ENCODE results near the gene AOC2. TPM values are rescaled to one million over a fixed set of nuclear protein-coding genes. Genes with fewer than 3 reads are reported as not detected.
"Not testable (repeated sequence)": the region's sequence is repeated elsewhere in the genome, so short reads cannot be mapped to it uniquely, and the experiment has no call there.

AOC2 gene
- total RNA-seq, 3 donors from 2014 or later, result 1.8 to 11.8 (median 2.3) TPM

- H3K4me3 ChIP-seq, result no peak overlapping the region
- no peak overlapping the region for H3K27ac ChIP-seq
- DNase-seq (ENCODE audit: low spot score in 2 of 2), result no peak
- H3K27me3 ChIP-seq, result no peaks in the 10 kb centered on the region
- intact Hi-C loops (cut with DNase I; ENCODE audit: low total_unique reads), result no loop called here
- no peaks in the 10 kb centered on the region for H3K36me3 ChIP-seq
- H3K4me1 ChIP-seq, result no peaks in the 10 kb centered on the region
- H3K9me3 ChIP-seq, result no peaks in the 10 kb centered on the region
- TF ChIP-seq POLR2A (IDR thresholded peaks at IDR 0.05) (no peak), POLR2AphosphoS5 (IDR thresholded peaks at IDR 0.05) (no peak), CTCF (IDR thresholded peaks at IDR 0.05) (no peak)
Observed at GRCh38 chr17:42883802-42884558, 39.6 kb downstream of the AOC2 start.

GRCh38 chr17:42885806-42886205 is 41.4 kb downstream of the AOC2 start:
- H3K27ac ChIP-seq; H3K4me1 ChIP-seq; H3K4me3 ChIP-seq; H3K27me3 ChIP-seq; H3K9me3 ChIP-seq; DNase-seq (ENCODE audit: low spot score in 2 of 2); H3K36me3 ChIP-seq; intact Hi-C loops (cut with DNase I; ENCODE audit: low total_unique reads): not testable (repeated sequence)

- DNase-seq (ENCODE audit: low spot score in 2 of 2), result no peak
Observed at GRCh38 chr17:42886283-42887176, 42.1 kb downstream of the AOC2 start.

GRCh38 chr17:42889809-42890208 is 45.4 kb downstream of the AOC2 start:
- H3K27me3 ChIP-seq, result no peaks in the 10 kb centered on the region
- H3K4me3 ChIP-seq, result no peak overlapping the region
- TF ChIP-seq POLR2AphosphoS5 (IDR thresholded peaks at IDR 0.05), result no peak
- TF ChIP-seq CTCF (IDR thresholded peaks at IDR 0.05), result no peak
- TF ChIP-seq POLR2A (IDR thresholded peaks at IDR 0.05), result no peak
- H3K36me3 ChIP-seq, result no peaks in the 10 kb centered on the region
- intact Hi-C loops (cut with DNase I; ENCODE audit: low total_unique reads), result no loop called here
- no peak overlapping the region for H3K27ac ChIP-seq
- no peak for DNase-seq (ENCODE audit: low spot score in 2 of 2)
- H3K9me3 ChIP-seq, result no peaks in the 10 kb centered on the region
- H3K4me1 ChIP-seq, result no peaks in the 10 kb centered on the region

More at GRCh38 chr17:42886283-42887176, 42.1 kb downstream of the AOC2 start:
- intact Hi-C loops (cut with DNase I; ENCODE audit: low total_unique reads), result no loop called here
- Histone ChIP-seq H3K4me3 (no peak overlapping the region), H3K27ac (no peak overlapping the region), H3K27me3 (no peaks in the 10 kb centered on the region), H3K4me1 (no peaks in the 10 kb centered on the region), H3K9me3 (no peaks in the 10 kb centered on the region), H3K36me3 (no peaks in the 10 kb centered on the region)
- TF ChIP-seq CTCF (IDR thresholded peaks at IDR 0.05), result no peak
- TF ChIP-seq POLR2A (IDR thresholded peaks at IDR 0.05), result no peak
- no peak for TF ChIP-seq POLR2AphosphoS5 (IDR thresholded peaks at IDR 0.05)

- Histone ChIP-seq H3K4me3 (no peak overlapping the region), H3K36me3 (no peaks in the 10 kb centered on the region), H3K27me3 (no peaks in the 10 kb centered on the region), H3K9me3 (no peaks in the 10 kb centered on the region), H3K27ac (no peak overlapping the region), H3K4me1 (no peaks in the 10 kb centered on the region)
- TF ChIP-seq CTCF (IDR thresholded peaks at IDR 0.05) (no peak), POLR2AphosphoS5 (IDR thresholded peaks at IDR 0.05) (no peak), POLR2A (IDR thresholded peaks at IDR 0.05) (no peak)
- no peak for DNase-seq (ENCODE audit: low spot score in 2 of 2)
- intact Hi-C loops (cut with DNase I; ENCODE audit: low total_unique reads), result no loop called here
Observed at GRCh38 chr17:42891539-42892152, 47.3 kb downstream of the AOC2 start.

Measured in breast epithelium (tissue), 4 donors.